Left renal pelvis (tissue), 4 donors: ENCODE data around the gene DCAF11. TPM values are rescaled to one million over a fixed set of nuclear protein-coding genes. Genes with fewer than 3 reads are reported as not detected.

Source experiments
- DNase-seq, 4 donors: peaks; one replicate each; pipeline ENCODE4 v3.0.0-alpha.2; 2013; ENCODE audit warnings: low read depth in 4 of 4, low spot score in 3 of 4
- polyA plus RNA-seq, 4 donors: library from polyadenylated mRNA; unstranded; fragments of 120-200 nt; gene quantifications; one replicate each; pipeline ENCODE4 v1.2.1, GENCODE V29; 2013; ENCODE audit not compliant: insufficient read length in 4 of 4

DCAF11 gene
- polyA plus RNA-seq, result 10 to 100 TPM; 41.2 to 90.6 (median 73.0) TPM

DNA sequence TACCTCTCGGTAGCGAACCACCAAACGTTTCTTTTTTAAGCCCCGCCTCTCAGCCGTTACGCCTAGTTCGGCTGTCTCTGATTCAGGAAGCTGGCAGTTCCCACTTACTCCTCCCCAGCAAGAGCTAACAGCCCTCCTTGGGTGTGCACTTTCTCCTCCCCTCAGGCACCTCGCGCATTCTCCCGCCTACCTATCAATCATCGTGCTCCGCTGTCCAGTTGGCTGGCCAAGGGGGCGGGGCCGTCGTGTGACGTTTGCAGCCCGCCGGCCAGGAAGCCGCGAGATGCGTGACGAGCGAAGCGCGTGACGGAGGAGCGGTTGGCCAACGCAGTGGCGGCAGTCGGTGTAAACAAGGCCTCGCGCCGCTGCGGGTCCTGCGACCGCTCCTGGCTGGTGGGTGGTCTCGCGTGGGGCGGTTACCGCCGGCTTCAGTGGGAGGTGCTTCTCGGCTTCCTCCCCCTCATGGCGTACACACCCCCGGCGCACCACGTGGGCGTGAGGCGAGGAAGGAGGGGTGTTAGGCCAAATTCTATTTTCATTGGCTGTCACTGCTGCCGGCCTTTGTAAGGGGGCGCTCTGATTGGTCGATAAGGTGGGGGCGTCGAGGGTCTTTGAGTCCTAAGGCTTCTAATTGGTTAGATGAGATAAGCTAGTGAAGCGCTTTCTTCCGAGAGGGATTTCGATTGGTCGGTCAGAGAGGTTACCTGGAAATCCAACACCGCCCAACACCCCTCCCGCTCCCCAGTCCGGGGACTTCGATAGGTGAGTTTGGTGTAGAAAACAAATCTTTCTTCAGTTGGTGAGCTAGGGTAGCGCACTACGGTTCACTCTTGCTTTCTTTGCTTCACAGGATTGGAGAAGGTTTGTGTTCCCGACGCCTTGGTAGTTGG is at the start of gene DCAF11, which contains the start of gene NRL:
Gene DCAF11 (plus strand): TSS at position 246 of the 890 bp plus-strand sequence. CDS start 818 bp downstream, outside the sequence.
Gene NRL (minus strand): TSS at position 418 of the 890 bp plus-strand sequence. CDS start 32,101 bp downstream, outside the sequence.
- DNase-seq, result peak; percentile 99

DNA sequence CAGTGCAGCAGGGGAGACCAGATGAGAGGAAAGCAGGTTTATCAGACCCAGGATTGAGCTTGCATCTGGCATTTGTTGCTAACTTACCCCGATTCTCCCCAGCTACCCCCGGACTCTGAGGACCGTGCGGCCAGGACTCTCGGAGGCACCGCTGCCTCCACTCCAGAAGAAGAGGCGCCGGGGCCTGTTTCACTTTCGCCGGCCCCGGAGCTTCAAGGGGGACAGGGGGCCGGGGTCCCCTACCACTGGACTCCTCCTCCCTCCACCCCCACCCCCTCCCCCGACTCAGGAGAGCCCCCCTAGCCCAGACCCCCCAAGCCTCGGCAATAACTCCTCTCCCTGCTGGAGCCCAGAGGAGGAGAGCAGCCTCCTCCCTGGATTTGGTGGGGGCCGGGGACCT is 49.7 kb upstream of the DCAF11 start:
- DNase-seq, result no peak

DNA sequence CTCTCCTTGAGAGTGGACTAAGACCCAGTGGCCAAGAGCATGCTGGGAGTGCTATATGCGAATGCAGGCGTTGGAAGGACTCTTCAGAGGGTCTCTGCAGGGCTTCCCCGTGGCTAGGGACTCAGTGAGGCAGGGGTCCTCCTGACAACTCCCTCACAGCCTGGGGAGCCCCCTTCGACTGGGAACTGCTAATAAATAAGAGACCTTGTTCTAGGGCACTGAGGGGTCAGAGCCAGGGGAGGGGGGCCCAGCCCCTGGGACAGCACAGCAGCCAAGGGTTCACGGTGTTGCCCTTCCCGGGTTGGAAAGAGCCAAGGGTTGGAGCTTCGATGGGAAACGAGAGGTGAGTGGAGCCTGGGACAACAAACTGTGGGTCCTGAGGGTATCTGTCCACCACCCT is 49.2 kb upstream of the DCAF11 start:
- no peak for DNase-seq

DNA sequence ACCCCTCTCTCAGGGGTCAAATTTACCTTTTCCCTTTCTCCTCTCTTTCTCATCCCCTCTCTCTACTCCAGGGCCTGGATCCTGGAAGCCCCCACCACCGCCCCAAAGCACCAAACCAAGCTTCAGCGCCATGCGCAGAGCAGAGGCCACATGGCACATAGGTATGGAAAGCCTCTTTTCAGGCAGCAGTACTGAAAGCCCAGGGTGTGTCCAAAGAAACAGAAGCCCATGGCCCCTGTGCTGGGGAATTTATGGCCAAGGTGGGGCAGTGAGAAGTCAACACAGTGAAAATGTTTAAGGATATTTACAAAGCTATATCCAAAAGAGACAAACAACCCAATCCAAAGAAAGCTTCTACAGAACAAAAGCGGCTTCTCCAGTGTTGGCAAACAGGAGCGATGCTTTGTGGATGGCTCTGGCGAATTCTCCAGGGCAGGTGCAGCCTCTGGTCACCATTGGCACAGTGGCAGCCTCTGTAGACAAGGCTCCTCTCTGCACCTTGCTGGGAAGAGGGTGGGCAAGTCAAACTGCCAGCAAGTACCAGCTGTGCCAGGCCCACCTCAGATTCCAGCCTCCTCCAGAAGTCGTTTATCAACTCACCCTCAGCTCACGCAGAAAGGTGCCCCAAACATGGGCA is 48.0 kb upstream of the DCAF11 start:
- no peak for DNase-seq

DNA sequence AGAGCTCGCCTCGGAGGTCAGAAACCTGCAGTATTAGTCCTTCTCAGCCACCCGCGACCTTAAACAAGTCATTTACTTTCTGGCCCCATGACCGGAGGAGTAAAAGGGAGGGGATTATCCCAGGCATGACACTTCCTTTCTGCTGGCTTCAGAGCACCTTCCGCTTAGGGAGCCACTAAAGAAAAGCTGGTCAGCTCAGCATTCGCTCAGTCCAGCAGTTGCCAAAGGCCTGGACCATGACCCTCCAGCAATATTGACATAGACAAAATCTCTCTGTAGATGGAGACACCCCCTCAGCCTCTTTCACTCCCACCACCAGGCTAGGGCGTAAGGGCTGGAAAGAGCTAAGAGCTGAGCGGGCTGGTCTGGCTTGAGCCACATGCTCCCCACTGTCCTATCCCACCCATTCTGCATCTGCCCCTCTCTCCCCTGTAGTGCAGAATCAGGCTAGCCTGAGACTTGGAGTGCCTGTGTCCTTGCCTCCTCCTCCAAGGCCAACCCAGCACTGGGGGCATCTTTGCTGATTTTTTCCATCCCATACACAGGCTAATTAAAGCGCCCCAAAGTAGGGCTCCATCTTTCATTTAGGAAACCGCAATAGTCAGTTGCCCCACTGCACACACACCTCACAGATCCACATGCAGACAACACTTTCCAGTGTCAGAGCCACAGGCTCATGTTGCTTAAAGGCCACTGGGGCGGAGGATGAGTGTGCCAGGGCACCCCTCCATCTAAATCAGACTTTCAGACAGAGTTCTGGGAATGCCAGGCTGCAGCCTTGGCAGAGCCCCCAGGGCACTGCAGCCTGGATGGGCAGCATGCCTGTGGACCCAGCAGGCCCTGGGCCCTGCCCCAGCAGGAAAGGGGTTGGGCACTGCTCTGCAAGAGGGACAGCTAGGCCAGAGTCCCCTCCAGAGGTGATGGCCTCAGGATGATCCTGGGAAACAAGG is 47.2 kb upstream of the DCAF11 start:
- DNase-seq, result no peak

DNA sequence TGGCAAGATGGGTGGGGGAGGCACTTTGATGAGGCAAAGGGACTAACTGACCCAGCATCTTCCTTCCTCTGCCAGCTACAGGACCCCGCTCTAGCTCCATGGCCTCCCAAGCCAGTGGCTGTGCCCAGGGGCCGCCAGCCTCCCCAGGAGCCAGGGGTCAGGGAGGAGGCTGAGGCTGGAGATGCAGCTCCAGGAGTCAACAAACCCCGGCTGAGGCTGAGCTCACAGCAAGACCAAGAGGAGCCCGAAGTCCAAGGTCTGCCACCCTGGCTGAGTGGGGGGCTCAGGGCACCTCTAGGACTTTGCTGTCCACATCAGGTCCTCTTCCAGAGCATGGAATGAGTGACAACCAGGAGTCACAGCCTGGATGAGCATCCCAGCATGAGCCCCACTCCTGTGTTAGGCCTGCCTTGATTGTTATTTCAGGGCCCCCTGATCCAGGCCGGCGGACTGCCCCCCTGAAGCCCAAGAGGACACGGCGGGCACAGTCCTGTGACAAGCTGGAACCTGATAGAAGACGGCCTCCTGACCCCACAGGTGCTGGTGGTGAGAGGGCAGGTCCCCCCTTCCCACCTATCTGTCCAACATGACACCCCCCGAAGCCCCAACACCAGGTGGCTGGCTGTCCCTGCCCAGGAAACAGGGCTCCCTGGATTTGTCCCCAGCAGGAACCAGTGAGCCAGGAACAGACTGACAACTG is 45.7 kb upstream of the DCAF11 start:
- DNase-seq, result no peak

DNA sequence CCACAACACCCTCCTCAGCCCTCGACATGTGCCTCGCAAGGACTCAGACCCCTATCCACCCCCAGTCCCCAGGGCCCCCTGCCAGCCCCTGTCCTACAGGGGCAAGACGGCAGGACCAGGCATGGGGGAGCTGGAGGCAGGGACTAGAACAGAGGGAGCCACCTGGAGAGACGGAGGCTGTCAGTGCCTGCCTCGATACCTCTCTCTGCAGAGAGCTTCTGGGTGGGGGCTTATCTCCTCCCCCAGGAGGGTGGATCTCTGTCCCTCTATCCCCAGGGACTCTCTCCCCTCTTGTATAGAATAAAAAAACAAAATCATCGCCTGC is 45.2 kb upstream of the DCAF11 start:
- no peak for DNase-seq

DNA sequence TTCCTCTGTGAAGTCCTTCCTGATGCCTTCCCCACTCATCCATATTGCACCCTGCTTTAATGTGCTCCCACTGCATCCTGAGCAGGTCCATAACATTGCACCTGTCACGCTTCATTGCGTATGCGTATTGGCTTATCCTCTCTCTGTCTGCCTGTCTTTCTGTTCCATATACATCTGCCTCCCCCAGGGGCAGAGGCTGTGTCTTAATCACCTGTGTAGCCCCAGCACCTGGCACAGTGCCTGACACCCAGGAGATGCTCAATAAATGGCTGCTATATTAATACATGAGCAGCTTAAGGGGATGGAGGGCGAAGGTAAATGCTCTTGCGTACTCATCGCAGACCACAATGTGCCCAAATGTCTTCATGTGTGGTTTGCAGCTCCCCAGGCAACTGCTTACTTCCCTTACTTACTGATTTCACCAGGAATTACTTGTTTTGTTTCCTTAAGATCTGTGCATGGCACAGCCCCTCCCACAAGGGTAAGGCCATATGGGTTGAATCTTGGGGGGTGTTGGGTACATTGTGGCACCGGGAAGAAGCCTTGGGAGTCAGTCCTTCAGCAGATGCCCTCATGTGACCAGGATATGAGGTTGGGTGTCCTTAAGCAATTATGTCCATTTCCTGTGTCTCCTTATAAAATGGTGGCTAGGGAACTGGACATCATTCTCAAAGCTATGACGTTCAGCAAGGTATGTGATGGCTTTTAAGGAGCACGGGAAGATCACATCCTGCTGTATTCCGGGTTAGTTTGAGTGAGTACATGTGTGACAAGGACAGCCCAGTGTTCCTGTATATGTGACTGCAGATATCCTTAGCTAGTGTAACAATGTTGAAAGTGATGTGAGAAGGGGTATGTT is 44.1 kb upstream of the DCAF11 start:
- no peak for DNase-seq

DNA sequence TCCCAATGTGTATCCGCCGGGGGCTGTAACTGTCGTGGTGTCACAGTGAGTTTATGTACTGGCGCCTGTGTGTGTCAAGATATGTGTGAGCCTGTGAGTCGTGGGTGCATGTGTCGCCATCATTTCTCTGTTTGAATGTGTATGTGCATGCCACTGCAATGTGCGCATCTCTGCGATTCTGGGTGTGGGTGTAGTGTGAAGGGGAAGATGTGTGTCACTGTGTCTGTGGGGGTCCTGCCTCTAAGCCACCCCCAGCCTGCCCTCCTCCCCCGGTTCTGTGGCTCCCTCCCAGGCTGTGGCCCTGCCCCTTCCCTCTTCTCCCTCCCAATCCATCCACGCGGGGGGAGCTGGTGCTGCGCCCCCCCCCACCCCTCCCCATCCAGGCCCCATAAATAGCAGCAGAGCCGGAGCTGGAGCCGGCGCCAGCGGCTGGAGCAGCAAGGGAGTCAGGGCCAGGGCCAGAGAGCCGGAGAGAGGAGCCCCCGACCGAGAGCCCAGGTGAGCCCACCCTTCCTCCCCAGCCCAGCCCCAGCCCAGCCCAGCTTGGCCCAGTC is 43.4 kb upstream of the DCAF11 start, which contains the start of gene CPNE6:
Gene CPNE6 (plus strand): TSS at position 419 of the 554 bp plus-strand sequence. CDS start 1,375 bp downstream, outside the sequence.
- DNase-seq, result no peak

DNA sequence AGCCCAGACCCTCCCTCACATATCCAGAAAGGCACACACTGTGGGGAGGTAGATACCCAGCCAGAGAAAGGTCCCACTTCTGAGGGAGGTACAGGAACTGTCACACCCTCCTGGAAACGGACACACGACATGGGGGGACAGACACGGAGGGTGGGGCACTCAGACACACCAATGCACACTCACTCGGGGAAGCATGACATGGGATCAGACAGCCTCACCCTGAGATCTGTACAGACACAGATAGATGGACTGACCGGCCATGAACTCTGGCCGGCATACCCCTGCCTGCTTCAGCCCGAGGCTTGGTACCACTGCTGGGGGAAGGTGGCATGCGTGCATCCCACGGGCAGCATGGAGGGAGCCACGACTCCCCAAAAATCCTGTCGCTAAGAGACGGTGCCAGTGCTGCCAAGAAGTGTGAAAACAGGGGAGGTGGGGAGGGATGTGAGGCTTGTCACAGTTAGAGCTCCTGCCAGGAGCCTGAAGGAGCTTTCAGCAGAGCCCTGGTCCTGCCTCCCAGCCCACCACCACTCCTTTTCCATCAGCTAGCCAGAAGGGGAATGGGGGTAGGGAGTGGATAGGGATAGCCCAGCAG is 42.6 kb upstream of the DCAF11 start:
- no peak for DNase-seq

DNA sequence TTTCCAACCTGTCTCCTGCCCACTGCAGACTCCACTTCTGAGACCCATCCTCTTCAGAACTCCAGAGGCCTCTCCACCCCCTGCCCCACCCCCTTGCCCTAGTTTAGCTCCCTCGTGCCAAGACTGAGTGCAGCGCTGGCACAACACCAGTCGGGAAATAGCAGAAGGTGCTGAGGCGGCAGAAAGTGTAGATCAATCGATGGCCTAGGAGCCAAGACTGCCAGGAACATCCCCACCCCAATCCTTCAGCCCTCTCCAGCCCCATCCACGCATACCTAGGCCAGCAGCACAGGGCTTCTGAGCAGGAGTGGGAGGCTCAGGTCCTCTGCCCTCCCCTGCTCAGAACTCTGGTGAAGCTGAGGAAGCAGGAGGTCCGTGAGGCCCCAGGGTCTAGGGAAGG is 42.1 kb upstream of the DCAF11 start:
- no peak for DNase-seq

DNA sequence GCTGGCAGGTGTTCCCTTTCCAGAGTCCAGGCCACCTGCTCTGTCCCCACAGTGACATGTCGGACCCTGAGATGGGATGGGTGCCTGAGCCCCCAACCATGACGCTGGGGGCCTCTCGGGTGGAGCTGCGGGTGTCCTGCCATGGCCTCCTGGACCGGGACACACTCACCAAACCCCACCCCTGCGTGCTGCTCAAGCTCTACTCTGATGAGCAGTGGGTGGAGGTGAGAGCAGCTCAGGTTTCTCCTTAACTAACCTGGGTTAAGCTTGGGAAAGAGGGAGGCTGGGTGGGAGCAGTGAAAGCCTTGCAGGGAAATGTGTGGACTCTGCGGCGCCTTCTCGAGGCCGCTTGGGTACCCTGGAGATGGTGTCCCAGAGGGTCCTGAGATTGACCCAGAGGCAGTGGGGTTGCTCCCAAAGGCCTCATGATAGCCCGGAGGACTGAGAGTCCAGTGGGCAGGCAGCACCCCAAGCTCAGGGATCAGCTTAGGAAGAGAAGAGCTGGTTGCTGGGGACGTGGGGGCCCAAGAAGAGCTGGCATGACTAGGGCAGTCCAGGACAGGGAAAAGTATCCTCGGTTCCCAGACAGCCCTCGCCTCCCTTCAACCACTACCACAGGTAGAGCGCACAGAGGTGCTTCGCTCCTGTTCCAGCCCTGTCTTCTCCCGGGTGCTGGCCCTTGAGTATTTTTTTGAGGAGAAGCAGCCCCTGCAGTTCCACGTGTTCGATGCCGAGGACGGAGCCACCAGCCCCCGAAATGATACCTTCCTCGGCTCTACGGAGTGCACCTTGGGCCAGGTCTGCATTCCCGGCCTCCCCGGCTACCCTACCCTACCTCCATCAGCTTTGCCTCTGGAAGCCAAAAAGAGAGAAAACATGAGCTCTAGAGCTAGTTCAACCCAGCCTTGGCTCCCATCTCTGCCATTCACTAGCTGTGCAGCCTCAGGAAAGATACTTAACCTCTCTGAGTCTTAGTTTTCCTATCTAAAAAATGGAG is 41.4 kb upstream of the DCAF11 start:
- no peak for DNase-seq

DNA sequence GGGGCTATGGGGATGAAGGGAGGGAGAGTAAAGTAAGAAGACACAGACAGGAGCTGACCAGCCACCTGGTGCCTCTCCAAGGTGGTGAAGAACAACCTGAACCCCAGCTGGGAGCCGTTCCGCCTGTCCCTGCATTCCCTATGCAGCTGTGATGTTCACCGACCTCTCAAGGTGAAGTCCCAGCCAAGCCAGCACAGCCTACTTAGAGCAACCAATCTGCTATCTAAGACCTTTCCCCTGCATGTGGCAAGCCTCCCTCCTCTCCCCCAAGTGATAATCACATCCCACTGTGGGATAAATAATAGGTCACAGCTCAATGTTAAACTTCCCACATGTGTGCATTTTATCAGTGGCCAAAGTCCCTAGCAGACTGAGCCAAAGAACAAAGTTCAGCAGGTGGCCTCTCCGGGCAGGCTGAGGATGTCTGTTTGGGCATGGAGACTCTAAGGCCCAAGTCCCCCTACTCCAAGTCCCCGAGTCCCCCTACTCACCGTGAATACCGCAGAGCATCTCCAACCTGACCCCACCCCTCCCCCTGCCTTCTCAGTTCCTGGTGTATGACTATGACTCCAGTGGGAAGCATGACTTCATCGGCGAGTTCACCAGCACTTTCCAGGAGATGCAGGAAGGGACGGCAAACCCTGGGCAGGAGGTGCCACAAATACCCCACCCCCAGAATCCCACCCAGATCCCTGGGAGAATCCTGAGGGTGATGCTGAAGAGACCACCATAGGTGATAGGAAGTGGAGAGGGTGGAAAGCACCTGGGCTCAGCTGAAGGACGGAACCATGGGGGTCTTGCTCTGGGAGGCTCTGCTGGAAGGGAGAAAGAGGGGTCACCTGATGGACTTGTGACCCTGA is 39.7 kb upstream of the DCAF11 start:
- DNase-seq, result no peak

DNA sequence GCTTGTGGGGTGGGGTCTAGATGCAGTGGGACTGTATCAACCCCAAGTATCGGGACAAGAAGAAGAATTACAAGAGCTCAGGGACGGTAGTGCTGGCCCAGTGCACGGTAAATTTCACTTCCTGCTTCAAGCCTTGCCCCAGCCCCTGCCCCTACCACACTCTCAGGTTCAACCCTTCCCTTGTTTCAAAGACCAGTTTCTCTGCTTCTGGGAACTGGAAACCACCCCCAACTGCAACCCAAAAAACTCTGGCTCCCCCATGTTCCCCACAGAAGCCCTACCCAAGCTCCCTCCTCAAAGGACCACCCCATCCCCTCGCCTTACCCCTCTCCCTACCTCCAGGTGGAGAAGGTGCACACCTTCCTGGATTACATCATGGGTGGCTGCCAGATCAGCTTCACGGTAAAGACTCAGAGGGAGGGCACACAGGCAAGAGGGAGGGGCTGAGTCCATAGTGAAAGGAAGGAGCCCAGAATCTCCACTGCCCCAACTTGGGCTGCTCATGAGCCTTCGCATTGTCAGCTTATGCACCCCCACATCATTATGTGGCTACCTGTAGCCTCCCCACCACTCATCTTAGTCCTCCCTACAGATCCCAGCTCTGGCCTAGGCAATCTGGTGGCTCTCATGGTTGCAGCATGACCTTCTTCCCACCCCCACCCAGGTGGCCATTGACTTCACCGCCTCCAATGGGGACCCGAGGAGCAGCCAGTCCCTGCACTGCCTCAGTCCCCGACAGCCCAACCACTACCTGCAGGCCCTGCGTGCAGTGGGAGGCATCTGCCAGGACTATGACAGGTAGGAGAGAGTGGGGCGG is 38.9 kb upstream of the DCAF11 start:
- DNase-seq, result no peak

DNA sequence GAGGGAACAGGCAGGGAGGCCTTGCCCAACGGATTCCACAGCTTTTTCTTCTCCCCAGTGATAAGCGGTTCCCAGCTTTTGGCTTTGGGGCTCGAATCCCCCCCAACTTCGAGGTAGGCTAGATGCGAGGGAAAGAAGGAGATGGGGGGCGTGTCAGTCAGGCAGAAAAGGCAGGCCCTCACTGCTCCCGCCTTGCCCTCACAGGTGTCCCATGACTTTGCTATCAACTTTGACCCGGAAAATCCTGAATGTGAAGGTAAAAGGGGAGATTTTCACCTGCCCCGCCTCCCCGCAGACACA is 38.3 kb upstream of the DCAF11 start:
- no peak for DNase-seq

DNA sequence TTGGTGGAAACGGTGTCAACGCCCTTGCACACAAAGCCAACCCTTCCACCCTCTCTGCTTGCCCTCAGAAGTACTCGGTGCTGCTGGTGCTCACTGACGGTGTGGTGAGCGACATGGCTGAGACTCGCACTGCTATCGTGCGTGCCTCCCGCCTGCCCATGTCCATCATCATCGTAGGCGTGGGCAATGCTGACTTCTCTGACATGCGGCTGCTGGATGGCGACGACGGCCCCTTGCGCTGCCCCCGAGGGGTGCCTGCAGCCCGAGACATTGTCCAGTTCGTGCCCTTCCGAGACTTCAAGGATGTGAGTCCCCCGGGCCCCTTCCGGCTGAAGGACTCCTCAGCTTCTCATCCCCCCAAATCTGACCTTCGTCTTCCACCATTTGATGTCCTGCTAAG is 37.5 kb upstream of the DCAF11 start:
- DNase-seq, result no peak
